D721Med (cell line): ENCODE measurements around the gene MUC12.

Source experiments
- DNase-seq: peaks from one replicate; pipeline ENCODE4 v3.0.0; 2011; ENCODE audit warnings: low spot score; ENCODE audit not compliant: insufficient read length
- FAIRE-seq: peaks from 2 replicates; lab custom pipeline; 2011; peaks lifted over from hg19 to GRCh38; lab: Jason Lieb, UNC
- CTCF ChIP-seq: IDR thresholded peaks from 2 replicates; pipeline ENCODE4 v1.5.1; 2012; ENCODE audit warnings: mild to moderate bottlenecking, control low read depth; ENCODE audit not compliant: insufficient read depth; ENCODE audit errors: missing control alignments

The MUC12 gene

GRCh38 chr7:101066141-101066832 lies 96.9 kb downstream of the MUC12 start:
- FAIRE-seq: no peak
- TF ChIP-seq CTCF: no peak
- DNase-seq: no peak

DNA sequence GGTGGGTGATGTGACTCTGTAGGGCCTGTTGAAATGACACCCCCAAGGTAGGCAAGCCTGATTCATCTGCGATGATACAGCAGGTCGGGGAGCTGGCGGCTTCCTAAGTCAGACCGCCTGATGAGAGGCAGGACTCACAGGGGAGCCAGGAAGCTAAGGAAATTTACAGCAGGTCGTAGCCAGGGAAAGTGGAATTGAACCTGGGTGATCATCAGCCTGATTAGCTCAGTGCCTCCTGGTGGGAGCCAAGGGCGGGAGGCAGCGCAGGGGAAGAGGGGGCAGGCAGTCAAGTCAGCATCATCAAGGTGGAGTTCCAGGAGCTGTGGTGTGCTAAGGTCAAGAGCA lies 97.4 kb downstream of the MUC12 start:
- FAIRE-seq (no peak), DNase-seq (no peak)
- TF ChIP-seq CTCF: no peak

GRCh38 chr7:101068401-101068800 lies 99.0 kb downstream of the MUC12 start:
- no peak for FAIRE-seq
- no peak for DNase-seq
- no peak for TF ChIP-seq CTCF
